Measurements from ENCODE around the gene ANKRD33.

Gene ANKRD33

GRCh38 chr12:51869931-51870330, 18.0 kb upstream of the ANKRD33 start:
- H3K36me3 ChIP-seq (ENCODE audit: control insufficient read depth, insufficient read depth, low read length): no peaks in the 10 kb centered on the region

GRCh38 chr12:51870504-51870903, 17.4 kb upstream of the ANKRD33 start:
- Histone ChIP-seq H3K9ac (ENCODE audit: low read depth, low read length) (no peak overlapping the region), H3K4me1 (ENCODE audit: control insufficient read depth, insufficient read depth, low read length) (peaks cover 40% of the 10 kb centered on the region)

More at GRCh38 chr12:51869931-51870330, 18.0 kb upstream of the ANKRD33 start:
- Histone ChIP-seq H3K9ac (ENCODE audit: low read depth, low read length) (no peak overlapping the region), H3K4me3 (ENCODE audit: low read depth, low read length) (peak overlapping the region; percentile 73; the same call in 1 of the 2 replicates), H3K27ac (ENCODE audit: low read depth, low read length) (peak overlapping the region; percentile 14), H3K9me3 (ENCODE audit: control insufficient read depth, insufficient read depth, low read length) (no peaks in the 10 kb centered on the region), H3K27me3 (ENCODE audit: control insufficient read depth, insufficient read depth, low read length) (peaks cover 53% of the 10 kb centered on the region), H3K4me1 (ENCODE audit: control insufficient read depth, insufficient read depth, low read length) (peaks cover 45% of the 10 kb centered on the region)

GRCh38 chr12:51871126-51871525, 16.8 kb upstream of the ANKRD33 start:
- H3K27me3 ChIP-seq (ENCODE audit: control insufficient read depth, insufficient read depth, low read length): peaks cover 44% of the 10 kb centered on the region
- no peak overlapping the region for H3K4me3 ChIP-seq (ENCODE audit: low read depth, low read length)
- no peaks in the 10 kb centered on the region for H3K9me3 ChIP-seq (ENCODE audit: control insufficient read depth, insufficient read depth, low read length)
- H3K27ac ChIP-seq (ENCODE audit: low read depth, low read length): no peak overlapping the region
- H3K9ac ChIP-seq (ENCODE audit: low read depth, low read length): no peak overlapping the region
- peaks cover 33% of the 10 kb centered on the region for H3K4me1 ChIP-seq (ENCODE audit: control insufficient read depth, insufficient read depth, low read length)
- H3K36me3 ChIP-seq (ENCODE audit: control insufficient read depth, insufficient read depth, low read length): no peaks in the 10 kb centered on the region

More at GRCh38 chr12:51870504-51870903, 17.4 kb upstream of the ANKRD33 start:
- peaks cover 48% of the 10 kb centered on the region for H3K27me3 ChIP-seq (ENCODE audit: control insufficient read depth, insufficient read depth, low read length)
- H3K36me3 ChIP-seq (ENCODE audit: control insufficient read depth, insufficient read depth, low read length): no peaks in the 10 kb centered on the region
- H3K27ac ChIP-seq (ENCODE audit: low read depth, low read length): no peak overlapping the region
- no peak overlapping the region for H3K4me3 ChIP-seq (ENCODE audit: low read depth, low read length)
- no peaks in the 10 kb centered on the region for H3K9me3 ChIP-seq (ENCODE audit: control insufficient read depth, insufficient read depth, low read length)

GRCh38 chr12:51871918-51872688, 15.8 kb upstream of the ANKRD33 start:
- H3K9ac ChIP-seq (ENCODE audit: low read depth, low read length): no peak overlapping the region
- H3K4me1 ChIP-seq (ENCODE audit: control insufficient read depth, insufficient read depth, low read length): peaks cover 28% of the 10 kb centered on the region
- no peaks in the 10 kb centered on the region for H3K36me3 ChIP-seq (ENCODE audit: control insufficient read depth, insufficient read depth, low read length)
- peaks cover 41% of the 10 kb centered on the region for H3K27me3 ChIP-seq (ENCODE audit: control insufficient read depth, insufficient read depth, low read length)
- H3K27ac ChIP-seq (ENCODE audit: low read depth, low read length): no peak overlapping the region
- no peaks in the 10 kb centered on the region for H3K9me3 ChIP-seq (ENCODE audit: control insufficient read depth, insufficient read depth, low read length)
- no peak overlapping the region for H3K4me3 ChIP-seq (ENCODE audit: low read depth, low read length)

DNA sequence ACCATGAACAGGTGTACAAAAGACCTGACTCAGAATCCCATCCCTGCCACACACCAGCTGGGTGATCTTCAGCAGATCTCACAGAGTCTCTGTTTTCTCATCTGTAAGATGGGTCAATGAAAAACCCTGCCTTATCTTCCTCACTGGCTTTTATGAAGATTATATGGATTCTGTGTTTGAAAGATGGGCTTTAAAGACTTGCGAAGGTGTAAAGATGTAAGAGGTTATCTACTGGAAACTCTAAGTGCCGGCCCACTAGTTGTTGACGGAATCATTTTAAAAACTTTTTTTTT, 15.3 kb upstream of the ANKRD33 start:
- H3K9me3 ChIP-seq (ENCODE audit: control insufficient read depth, insufficient read depth, low read length): no peaks in the 10 kb centered on the region
- no peak overlapping the region for H3K9ac ChIP-seq (ENCODE audit: low read depth, low read length)
- H3K27ac ChIP-seq (ENCODE audit: low read depth, low read length): no peak overlapping the region
- H3K27me3 ChIP-seq (ENCODE audit: control insufficient read depth, insufficient read depth, low read length): peaks cover 37% of the 10 kb centered on the region
- H3K4me3 ChIP-seq (ENCODE audit: low read depth, low read length): no peak overlapping the region
- no peaks in the 10 kb centered on the region for H3K36me3 ChIP-seq (ENCODE audit: control insufficient read depth, insufficient read depth, low read length)
- H3K4me1 ChIP-seq (ENCODE audit: control insufficient read depth, insufficient read depth, low read length): peaks cover 28% of the 10 kb centered on the region

- peaks cover 28% of the 10 kb centered on the region for H3K4me1 ChIP-seq (ENCODE audit: control insufficient read depth, insufficient read depth, low read length)
- no peak overlapping the region for H3K9ac ChIP-seq (ENCODE audit: low read depth, low read length)
- peaks cover 29% of the 10 kb centered on the region for H3K27me3 ChIP-seq (ENCODE audit: control insufficient read depth, insufficient read depth, low read length)
- H3K4me3 ChIP-seq (ENCODE audit: low read depth, low read length): no peak overlapping the region
- H3K27ac ChIP-seq (ENCODE audit: low read depth, low read length): no peak overlapping the region
- no peaks in the 10 kb centered on the region for H3K9me3 ChIP-seq (ENCODE audit: control insufficient read depth, insufficient read depth, low read length)
- H3K36me3 ChIP-seq (ENCODE audit: control insufficient read depth, insufficient read depth, low read length): no peaks in the 10 kb centered on the region
These were observed 14.5 kb upstream of the ANKRD33 start for GRCh38 chr12:51873251-51873994.

GRCh38 chr12:51874000-51874399, 13.9 kb upstream of the ANKRD33 start:
- Histone ChIP-seq H3K27ac (ENCODE audit: low read depth, low read length) (no peak overlapping the region), H3K36me3 (ENCODE audit: control insufficient read depth, insufficient read depth, low read length) (no peaks in the 10 kb centered on the region), H3K4me1 (ENCODE audit: control insufficient read depth, insufficient read depth, low read length) (peaks cover 25% of the 10 kb centered on the region), H3K4me3 (ENCODE audit: low read depth, low read length) (no peak overlapping the region), H3K9ac (ENCODE audit: low read depth, low read length) (no peak overlapping the region), H3K27me3 (ENCODE audit: control insufficient read depth, insufficient read depth, low read length) (peaks cover 23% of the 10 kb centered on the region), H3K9me3 (ENCODE audit: control insufficient read depth, insufficient read depth, low read length) (no peaks in the 10 kb centered on the region)

DNA sequence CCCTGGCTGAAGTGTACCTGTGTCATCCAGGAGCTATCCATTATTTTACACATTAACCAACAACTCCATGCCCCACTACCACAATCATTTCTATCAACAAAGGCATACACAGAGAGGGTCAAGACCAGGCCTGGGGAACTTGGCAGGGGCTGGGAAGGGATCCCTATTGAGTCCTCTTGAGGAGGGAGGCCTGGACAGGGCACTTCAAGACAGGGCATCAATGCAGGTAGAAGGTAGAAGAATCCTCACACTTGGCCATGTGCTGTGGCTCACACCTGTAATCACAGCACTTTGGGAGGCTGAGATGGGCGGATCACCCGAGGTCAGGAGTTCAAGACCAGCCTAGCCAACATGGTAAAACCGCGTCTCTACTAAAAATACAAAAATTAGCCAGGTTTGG, 13.4 kb upstream of the ANKRD33 start:
- H3K4me3 ChIP-seq (ENCODE audit: low read depth, low read length): no peak overlapping the region
- no peaks in the 10 kb centered on the region for H3K36me3 ChIP-seq (ENCODE audit: control insufficient read depth, insufficient read depth, low read length)

DNA sequence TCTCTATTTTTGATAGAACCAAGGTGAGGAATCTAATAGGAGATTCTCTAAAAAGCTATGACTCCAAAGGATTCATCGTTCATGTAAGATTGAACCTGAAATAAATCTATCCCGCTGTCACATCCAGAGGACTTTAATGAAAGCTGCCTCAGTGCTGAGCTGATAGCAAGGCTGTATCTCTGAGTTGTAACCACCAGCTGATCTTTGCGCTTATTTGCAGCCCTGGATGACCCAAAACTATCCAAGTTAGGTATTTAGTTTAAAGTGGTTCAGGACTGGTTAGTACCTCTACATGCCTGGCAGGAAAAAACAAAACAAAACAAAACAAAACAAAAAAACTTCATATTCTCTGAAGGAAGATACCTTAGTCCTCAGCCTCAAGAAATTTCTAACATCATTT, 8.8 kb upstream of the ANKRD33 start:
- Histone ChIP-seq H3K9me3 (ENCODE audit: control insufficient read depth, insufficient read depth, low read length) (no peaks in the 10 kb centered on the region), H3K4me1 (ENCODE audit: control insufficient read depth, insufficient read depth, low read length) (no peaks in the 10 kb centered on the region), H3K27me3 (ENCODE audit: control insufficient read depth, insufficient read depth, low read length) (no peaks in the 10 kb centered on the region), H3K27ac (ENCODE audit: low read depth, low read length) (no peak overlapping the region), H3K36me3 (ENCODE audit: control insufficient read depth, insufficient read depth, low read length) (no peaks in the 10 kb centered on the region), H3K9ac (ENCODE audit: low read depth, low read length) (no peak overlapping the region), H3K4me3 (ENCODE audit: low read depth, low read length) (no peak overlapping the region)

More for the DNA sequence above, 13.4 kb upstream of the ANKRD33 start:
- Histone ChIP-seq H3K27me3 (ENCODE audit: control insufficient read depth, insufficient read depth, low read length) (peaks cover 21% of the 10 kb centered on the region), H3K9me3 (ENCODE audit: control insufficient read depth, insufficient read depth, low read length) (no peaks in the 10 kb centered on the region), H3K9ac (ENCODE audit: low read depth, low read length) (no peak overlapping the region), H3K27ac (ENCODE audit: low read depth, low read length) (no peak overlapping the region), H3K4me1 (ENCODE audit: control insufficient read depth, insufficient read depth, low read length) (peaks cover 24% of the 10 kb centered on the region)

DNA sequence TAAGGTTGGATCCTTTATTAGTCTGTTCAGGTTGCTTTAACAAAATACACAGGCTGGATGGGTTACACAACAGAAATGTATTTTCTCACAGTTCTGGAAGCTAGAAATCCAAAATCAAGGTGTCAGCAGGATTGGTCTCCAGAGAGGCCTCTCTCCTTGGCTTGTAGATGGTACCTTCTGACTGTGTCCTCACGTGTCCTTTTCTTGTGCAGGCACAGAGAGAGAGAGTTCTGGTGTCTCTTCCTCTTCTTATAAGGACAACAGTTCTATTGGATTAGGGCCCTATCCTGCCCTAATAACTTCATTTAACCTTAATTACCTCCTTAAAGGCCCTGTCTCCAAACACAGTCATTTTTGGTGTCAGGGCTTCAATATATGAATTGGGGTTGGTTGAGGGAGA, 4.6 kb upstream of the ANKRD33 start:
- Histone ChIP-seq H3K9me3 (ENCODE audit: control insufficient read depth, insufficient read depth, low read length) (no peaks in the 10 kb centered on the region), H3K4me3 (ENCODE audit: low read depth, low read length) (no peak overlapping the region), H3K27ac (ENCODE audit: low read depth, low read length) (no peak overlapping the region)

GRCh38 chr12:51883998-51884675, 3.8 kb upstream of the ANKRD33 start:
- peaks cover 12% of the 10 kb centered on the region for H3K27me3 ChIP-seq (ENCODE audit: control insufficient read depth, insufficient read depth, low read length)
- H3K4me3 ChIP-seq (ENCODE audit: low read depth, low read length): no peak overlapping the region
- peaks cover 8% of the 10 kb centered on the region; the same call in 1 of the 2 replicates for H3K4me1 ChIP-seq (ENCODE audit: control insufficient read depth, insufficient read depth, low read length)
- H3K9ac ChIP-seq (ENCODE audit: low read depth, low read length): no peak overlapping the region
- no peak overlapping the region for H3K27ac ChIP-seq (ENCODE audit: low read depth, low read length)
- H3K9me3 ChIP-seq (ENCODE audit: control insufficient read depth, insufficient read depth, low read length): no peaks in the 10 kb centered on the region
- no peaks in the 10 kb centered on the region for H3K36me3 ChIP-seq (ENCODE audit: control insufficient read depth, insufficient read depth, low read length)

More for the DNA sequence above, 4.6 kb upstream of the ANKRD33 start:
- H3K4me1 ChIP-seq (ENCODE audit: control insufficient read depth, insufficient read depth, low read length): peaks cover 6% of the 10 kb centered on the region; the same call in 1 of the 2 replicates
- no peak overlapping the region for H3K9ac ChIP-seq (ENCODE audit: low read depth, low read length)
- peaks cover 5% of the 10 kb centered on the region for H3K27me3 ChIP-seq (ENCODE audit: control insufficient read depth, insufficient read depth, low read length)
- no peaks in the 10 kb centered on the region for H3K36me3 ChIP-seq (ENCODE audit: control insufficient read depth, insufficient read depth, low read length)
